Hematopoietic multipotent progenitor cell treated with erythropoietin and hydrocortisone succinate and interleukin-3 and kit ligand, for 6 days (in vitro differentiated cells): ENCODE results near the gene IMPG2.

Experiments
- DNase-seq: peaks from one replicate; pipeline ENCODE4 v3.0.0-alpha.2; 2015

Gene IMPG2

GRCh38 chr3:101179637-101180036 lies 140.7 kb downstream of the IMPG2 start:
- DNase-seq, result no peak

- no peak for DNase-seq
Measured at GRCh38 chr3:101177577-101177976, 142.8 kb downstream of the IMPG2 start.
